Caki2 (cell line): ENCODE measurements around the gene CDON. TPM values are rescaled to one million over a fixed set of nuclear protein-coding genes. Genes with fewer than 3 reads are reported as not detected.
A peak's percentile ranks its signal among the peaks of the same experiment; 100 is the strongest.

Experiments used
- DNase-seq: peaks from one replicate; pipeline ENCODE4 v3.0.0-alpha.2; 2015; ENCODE audit warnings: low read depth
- in situ Hi-C: cut with HindIII; loops from 2 replicates; pipeline ENCODE4 v1.10.0; 2016; ENCODE audit warnings: low sequenced_read_pairs, low pct_unique_long_range_greater_than_20kb, mixed read lengths
- total RNA-seq: library from RNA; depleted of rRNA; stranded (reverse); fragments of >200 nt; shearing (Covaris generic); gene quantifications from 2 replicates; pipeline ENCODE4 v1.2.3, GENCODE V29; 2014; ENCODE audit warnings: low replicate concordance

The CDON gene
- total RNA-seq, 1 experiment from 2014 or later = 2.2 TPM

GRCh38 chr11:125953401-125953935 lies 109.2 kb downstream of the CDON start:
- no peak for DNase-seq
- in situ Hi-C loops = no loop called here

- in situ Hi-C loops = no loop called here
Observed at GRCh38 chr11:125952973-125953372, 109.7 kb downstream of the CDON start.

DNA sequence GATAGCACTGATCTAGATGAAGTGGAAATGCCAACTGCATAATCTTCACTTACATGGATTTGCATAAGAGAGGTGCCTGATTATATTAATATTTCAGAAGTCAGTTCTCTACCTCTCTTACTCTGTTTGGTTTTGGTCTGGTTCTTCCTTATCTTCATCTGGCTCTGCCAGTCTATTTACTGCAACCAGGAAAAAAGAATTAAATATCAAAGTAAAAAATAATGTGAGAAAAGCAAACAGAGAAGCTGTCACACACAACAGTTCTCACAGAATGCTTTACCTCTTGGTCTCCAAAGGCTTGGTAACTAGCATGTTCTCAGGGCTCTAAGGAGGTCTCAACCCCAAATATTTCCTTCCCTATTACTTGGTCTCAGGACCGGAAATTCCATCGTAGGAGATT lies 110.1 kb downstream of the CDON start:
- in situ Hi-C loops = no loop called here
- no peak for DNase-seq

More at GRCh38 chr11:125952973-125953372, 109.7 kb downstream of the CDON start:
- DNase-seq = no peak

GRCh38 chr11:125951731-125952130 lies 110.9 kb downstream of the CDON start:
- in situ Hi-C loops = no loop called here
- DNase-seq = no peak

- in situ Hi-C loops = no loop called here
- no peak for DNase-seq
Observed at GRCh38 chr11:125950696-125951651, 111.7 kb downstream of the CDON start.

DNA sequence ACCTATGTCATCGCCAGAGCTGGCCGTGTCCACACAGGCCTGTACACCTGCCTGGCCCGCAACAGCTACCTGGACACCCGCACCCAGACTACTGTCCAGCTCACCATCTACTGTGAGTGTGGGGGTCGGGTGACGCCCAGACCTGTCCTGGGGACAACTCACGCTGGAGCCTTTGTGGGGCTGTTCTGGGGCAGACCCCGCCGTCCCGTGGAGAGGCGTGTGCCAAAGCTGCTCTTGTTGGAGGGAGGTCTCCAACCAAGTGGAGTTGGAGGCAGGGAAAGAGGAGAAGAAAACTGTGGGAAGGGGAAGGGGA lies 112.5 kb downstream of the CDON start:
- no peak for DNase-seq
- in situ Hi-C loops = no loop called here

- no peak for DNase-seq
- in situ Hi-C loops = no loop called here
Observed at GRCh38 chr11:125949271-125950177, 113.1 kb downstream of the CDON start.

DNA sequence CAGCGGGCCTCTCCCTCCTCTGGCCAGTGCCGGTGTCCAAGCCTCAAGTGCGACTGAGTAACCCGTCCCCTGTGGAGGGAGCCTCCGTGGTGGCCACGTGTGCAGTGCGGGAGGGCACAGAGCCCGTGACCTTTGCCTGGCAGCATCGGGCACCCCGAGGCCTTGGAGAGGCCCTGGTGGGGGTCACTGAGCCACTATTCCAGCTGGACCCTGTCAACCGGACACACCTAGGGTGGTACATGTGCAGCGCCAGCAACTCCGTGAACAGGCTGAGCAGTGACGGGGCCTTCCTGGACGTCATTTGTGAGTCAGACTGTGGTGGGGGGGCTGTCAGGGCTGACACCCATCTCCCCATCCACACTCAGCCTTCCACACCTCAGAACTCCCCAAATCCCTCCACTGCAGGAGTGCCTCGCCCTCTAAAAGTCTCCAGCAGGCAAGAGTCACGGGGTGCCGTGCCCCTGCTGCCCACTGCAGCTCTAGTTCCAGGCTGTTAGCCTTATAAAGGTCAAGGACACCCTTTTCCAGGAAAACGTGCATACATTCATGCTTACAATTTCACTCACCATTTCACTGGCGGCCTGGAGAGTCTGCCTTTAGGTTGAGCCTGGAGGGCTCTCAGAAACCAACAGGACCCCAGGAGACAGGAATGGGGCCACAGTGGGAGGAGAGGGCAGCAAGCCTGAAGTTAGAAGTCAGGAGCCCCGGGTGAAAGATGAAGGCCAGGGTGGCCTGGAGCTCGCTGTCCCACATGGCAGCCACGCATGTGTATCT lies 114.2 kb downstream of the CDON start:
- in situ Hi-C loops = no loop called here

DNA sequence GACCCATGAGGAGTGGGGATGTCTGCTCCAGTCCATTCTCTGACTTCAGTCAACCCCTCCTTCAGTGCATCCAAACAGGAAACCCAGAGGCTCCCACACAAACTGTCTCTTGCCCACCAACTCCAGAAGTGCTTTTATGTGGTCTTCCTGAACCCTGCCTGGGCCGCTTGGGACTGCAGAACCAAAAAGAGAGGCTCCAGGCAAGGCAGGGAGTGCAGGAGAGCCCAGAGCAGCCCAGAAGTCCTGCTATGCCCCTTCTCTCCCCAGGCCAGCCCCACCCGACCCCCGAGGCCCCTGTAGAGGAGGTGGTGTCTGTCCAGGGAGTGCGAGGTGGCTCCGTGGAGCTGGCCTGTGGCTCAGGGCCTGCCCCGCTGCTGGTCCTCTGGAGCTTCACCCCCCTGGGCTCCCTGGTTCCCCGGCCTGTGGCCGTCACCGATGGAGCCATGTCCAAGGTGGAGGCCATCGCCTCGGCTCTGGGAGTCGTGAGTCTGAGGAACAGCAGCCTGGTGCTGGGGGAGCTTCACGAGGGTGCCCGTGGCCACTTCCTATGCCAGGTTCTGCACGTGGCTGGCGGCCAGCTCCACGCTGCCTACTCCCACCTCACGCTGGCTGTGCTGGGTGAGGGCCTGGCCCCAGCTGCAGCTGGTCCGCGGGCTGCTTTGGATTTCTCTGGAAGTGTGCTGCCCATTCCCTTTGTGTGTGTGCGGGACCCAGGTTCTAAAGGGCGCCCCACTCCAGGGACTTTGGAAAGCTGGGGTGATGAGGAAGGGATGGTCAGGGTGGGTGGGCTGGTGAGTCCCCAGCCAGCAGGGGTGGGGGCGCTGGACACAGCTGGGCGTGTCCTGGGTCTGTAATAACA lies 115.0 kb downstream of the CDON start:
- in situ Hi-C loops = no loop called here
- DNase-seq = no peak

More for the DNA sequence above, 114.2 kb downstream of the CDON start:
- no peak for DNase-seq

DNA sequence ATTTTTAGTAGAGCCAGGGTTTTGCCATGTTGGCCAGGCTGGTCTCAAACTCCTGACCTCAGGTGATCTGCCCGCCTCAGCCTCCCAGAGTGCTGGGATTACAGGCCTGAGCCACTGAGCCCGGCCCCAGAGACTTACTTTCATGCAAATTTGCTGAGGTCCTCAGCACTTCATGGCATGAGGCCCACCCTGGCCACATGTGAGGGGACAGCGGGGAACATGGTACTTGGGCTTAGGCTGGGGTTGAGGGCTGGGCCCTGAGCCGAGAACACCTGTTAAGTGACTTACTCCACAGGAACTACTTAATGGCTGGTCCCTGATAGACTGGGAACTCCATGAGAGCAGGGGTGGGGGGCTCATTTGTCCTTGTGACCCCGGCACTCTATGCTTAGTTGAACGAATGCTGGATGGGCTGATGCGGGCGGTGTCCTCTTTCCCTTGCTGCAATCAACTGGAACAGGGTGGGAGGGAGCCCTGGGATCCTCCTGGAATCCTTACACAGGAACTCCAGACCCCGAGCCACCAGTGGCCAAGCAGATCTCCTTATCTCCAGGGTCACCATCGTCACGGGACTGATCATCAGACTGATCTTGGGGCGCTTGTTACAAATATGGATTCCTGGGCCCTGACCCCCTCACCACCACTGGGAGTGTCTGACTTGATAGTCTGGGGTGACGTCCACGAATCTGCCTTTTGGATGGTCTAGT lies 115.8 kb downstream of the CDON start:
- no peak for DNase-seq
- in situ Hi-C loops = no loop called here

DNA sequence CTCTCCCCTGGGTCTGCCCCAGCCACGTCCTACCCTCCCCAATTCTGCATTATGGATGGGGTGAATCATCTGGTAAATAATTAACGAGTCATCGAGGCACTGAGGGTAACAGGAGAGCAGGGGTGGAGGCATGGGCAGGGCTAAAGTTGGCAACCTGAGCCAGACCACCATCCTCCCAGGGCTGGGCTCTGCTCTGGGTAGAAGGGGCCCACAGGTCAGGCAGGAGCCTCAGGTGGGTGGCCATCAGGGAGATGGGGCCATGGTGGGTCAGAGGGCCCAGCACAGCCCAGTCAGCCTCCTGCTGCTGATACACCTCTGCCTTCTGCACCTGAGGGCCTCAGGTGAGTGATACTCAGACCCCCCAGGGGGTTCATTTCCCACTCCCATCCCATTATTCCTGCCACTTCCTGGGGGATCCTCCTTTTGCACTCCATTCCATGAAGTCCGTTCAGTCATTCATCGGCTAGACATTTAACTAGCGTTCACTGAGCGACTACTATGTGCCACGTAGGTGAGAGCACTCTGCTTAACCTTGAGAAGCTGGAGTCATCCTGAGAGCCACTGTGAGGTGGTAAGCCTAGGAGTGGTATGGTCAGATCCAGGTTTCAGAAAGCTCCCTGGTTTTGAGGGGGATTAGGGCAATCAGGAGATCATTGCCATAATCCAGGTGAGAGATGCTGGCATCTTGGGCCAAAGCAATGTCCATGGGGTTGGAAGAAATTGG lies 116.7 kb downstream of the CDON start, which contains the start of gene VSIG10L2:
Gene VSIG10L2 (plus strand): TSS at position 248 of the 724 bp plus-strand sequence. CDS start 12 bp downstream, at position 260.
- in situ Hi-C loops = no loop called here
- DNase-seq = peak; percentile 13

GRCh38 chr11:125945011-125945796 lies 117.5 kb downstream of the CDON start:
- DNase-seq = no peak
- in situ Hi-C loops = no loop called here

DNA sequence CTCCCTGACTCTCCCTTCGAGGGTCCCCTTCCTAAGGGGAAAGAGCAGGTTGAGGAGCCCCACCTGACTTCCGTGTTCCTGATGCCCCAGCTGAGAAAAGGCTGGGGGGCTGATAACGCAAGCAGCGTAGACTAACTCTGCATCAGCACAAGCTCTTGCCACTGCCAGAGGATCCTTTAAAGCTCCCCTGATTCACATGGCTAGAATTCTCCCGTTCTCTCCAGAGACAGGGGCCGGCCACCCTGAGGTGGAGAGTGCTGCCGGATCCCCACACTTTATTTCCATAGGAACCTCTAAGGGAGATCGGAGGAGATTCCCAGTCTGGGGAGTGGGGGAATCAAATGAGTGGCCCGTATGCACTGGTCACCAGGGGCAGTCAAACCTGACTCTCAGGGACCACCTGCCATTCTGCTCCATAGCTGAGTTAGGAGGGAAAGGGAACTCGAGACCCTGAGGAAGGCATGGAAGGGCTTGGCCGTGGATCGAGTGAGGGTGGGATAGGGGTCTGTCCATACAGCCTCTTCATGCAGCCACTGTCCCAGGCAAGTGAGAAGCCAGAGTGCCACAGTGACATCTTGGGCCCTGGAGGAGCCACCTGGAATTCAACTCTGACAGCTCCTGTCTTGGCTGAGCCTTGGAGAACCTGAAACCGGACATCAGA lies 118.2 kb downstream of the CDON start:
- no peak for DNase-seq
- in situ Hi-C loops = no loop called here

GRCh38 chr11:125943661-125944349 lies 118.9 kb downstream of the CDON start:
- in situ Hi-C loops = no loop called here
- DNase-seq = no peak
